Measurements from ENCODE around the gene TAC3.
"Not testable (repeated sequence)": the region's sequence is repeated elsewhere in the genome, so short reads cannot be mapped to it uniquely, and the experiment has no call there.

TAC3 gene

DNA sequence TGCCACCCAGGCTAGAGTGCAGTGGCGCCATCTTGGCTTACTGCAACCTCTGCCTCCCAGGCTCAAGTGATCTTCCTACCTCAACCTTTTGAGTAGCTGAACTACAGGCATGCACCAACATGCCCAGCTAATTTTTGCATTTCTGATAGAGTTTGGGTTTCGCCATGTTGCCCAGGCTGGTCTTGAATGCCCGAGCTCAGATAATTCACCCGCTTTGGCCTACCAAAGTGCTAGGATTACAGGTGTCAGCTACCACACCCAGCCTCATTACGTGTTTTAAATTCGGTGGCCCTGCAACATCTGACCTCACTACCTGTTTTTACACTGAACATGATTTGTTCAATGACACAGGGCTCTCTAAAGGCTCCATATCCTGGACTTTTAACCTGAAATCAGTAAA is 36.1 kb downstream of the TAC3 start:
- no peak for DNase-seq

- no peak for DNase-seq
Observed at GRCh38 chr12:56979628-56980027, 36.7 kb downstream of the TAC3 start.

DNA sequence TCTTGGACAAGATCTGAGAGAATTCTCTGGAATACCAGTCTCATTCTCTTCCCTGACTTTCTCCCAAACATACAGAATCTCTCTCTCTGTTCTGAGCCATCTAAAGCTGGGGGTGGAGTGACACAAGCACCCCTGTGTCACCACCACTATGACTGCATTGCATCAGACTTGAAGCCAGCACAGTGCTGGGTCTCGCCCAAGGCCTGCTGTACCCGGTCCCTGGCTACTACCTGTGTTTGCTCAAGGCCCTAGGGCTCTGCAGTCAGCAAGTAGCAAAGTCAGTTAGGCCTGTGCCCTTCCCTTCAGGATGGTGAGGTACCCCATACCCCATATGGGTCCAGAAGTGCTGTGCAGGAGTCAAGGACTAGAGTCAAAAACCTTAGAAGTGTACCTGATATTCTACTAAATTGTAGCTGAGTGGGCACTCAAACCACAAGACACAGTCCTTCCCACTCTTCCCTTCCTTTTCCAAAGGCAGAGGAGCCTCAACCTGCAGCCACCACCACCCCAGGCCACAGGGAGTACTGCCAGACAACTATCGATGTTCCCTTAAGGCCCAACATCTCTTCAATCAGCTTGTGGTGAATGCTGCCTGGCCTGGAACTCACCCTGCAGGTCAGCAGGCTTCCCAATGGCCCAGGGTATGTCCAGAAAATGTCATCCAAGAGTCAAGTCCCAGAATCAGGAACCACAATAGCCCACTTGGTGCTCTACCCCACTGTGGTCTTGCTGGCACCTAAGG is 37.8 kb downstream of the TAC3 start:
- DNase-seq, result no peak

DNA sequence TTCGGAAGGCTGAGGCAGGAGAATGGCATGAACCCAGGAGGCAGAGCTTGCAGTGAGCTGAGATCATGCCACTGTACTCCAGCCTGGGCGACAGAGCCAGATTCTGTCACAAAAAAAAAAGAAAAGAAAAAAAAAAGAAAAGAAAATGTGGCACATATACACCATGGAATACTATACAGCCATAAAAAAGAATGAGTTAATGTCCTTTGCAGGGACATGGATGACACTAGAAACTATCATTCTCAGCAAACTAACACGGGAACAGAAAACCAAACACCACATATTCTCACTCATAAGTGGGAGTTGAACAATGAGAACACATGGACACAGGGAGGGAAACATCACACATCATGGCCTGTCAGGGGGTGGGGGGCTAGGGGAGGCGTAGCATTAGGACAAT is 39.0 kb downstream of the TAC3 start:
- not testable (repeated sequence) for DNase-seq

DNA sequence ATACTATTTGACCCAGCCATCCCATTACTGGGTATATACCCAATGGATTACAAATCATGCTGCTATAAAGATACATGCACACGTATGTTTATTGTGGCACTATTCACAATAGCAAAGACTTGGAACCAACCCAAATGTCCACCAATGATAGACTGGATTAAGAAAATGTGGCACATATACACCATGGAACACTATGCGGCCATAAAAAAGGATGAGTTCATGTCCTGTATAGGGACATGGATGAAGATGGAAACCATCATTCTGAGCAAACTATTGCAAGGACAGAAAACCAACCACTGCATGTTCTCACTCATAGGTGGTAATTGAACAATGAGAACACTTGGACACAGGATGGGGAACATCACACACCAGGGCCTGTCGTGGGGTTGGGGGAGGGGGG is 42.1 kb downstream of the TAC3 start:
- DNase-seq, result not testable (repeated sequence)

- DNase-seq, result not testable (repeated sequence)
Observed at GRCh38 chr12:56968910-56969309, 47.4 kb downstream of the TAC3 start.

DNA sequence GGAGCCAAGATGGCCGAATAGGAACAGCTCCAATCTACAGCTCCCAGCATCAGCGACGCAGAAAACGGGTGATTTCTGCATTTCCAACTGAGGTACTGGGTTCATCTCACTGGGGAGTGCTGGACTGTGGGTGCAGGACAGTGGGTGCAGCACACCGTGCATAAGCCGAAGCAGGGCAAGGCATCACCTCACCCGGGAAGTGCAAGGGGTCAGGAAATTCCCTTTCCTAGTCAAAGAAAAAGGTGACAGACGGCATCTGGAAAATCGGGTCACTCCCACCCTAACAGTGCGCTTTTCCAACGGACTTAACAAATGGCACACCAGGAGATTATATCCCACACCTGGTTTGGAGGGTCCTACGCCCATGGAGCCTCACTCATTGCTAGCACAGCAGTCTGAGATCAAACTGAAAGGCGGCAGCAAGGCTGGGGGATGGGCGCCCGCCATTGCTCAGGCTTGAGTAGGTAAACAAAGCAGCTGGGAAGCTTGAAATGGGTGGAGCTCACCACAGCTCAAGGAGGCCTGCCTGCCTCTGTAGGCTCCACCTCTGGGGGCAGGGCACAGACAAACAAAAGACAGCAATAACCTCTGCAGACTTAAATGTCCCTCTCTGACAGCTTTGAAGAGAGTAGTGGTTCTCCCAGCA is 50.2 kb downstream of the TAC3 start:
- not testable (repeated sequence) for DNase-seq

GRCh38 chr12:56965124-56965523 is 51.2 kb downstream of the TAC3 start:
- not testable (repeated sequence) for DNase-seq

DNA sequence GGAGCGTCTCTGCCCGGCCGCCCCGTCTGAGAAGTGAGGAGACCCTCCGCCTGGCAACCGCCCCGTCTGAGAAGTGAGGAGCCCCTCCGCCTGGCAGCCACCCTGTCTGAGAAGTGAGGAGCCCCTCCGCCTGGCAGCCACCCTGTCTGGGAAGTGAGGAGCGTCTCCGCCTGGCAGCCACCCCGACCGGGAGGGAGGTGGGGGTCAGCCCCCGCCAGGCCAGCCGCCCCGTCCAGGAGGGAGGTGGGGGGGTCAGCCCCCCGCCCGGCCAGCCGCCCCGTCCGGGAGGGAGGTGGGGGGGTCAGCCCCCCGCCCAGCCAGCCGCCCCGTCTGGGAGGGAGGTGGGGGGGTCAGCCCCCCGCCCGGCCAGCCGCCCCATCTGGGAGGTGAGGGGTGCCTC is 52.8 kb downstream of the TAC3 start:
- not testable (repeated sequence) for DNase-seq

- not testable (repeated sequence) for DNase-seq
Observed at GRCh38 chr12:56962247-56962646, 54.1 kb downstream of the TAC3 start.

Data from fibroblast of upper back skin (primary cell).